ENCODE data around the gene RECQL5.

DNA sequence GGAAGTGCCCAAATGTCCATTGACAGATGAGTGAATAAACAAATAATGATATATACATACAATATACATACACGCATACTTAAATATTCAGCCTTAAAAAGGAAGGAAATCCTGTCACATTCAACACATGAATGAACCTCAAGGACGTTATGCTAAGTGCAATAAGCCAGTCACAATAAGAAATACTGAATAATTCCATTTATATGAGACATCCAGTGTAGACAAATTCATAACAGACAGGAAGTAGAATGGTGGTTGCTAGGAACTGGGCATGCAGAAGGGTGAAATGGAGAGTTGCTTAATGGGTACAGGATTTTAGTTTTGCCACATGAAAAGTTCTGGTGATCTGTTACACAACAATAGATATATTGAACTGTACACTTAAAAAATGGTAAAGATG, 45.5 kb upstream of the RECQL5 start:
- TF ChIP-seq, protein P1, sequence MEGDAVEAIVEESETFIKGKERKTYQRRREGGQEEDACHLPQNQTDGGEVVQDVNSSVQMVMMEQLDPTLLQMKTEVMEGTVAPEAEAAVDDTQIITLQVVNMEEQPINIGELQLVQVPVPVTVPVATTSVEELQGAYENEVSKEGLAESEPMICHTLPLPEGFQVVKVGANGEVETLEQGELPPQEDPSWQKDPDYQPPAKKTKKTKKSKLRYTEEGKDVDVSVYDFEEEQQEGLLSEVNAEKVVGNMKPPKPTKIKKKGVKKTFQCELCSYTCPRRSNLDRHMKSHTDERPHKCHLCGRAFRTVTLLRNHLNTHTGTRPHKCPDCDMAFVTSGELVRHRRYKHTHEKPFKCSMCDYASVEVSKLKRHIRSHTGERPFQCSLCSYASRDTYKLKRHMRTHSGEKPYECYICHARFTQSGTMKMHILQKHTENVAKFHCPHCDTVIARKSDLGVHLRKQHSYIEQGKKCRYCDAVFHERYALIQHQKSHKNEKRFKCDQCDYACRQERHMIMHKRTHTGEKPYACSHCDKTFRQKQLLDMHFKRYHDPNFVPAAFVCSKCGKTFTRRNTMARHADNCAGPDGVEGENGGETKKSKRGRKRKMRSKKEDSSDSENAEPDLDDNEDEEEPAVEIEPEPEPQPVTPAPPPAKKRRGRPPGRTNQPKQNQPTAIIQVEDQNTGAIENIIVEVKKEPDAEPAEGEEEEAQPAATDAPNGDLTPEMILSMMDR (IDR thresholded peaks at IDR 0.05), result no peak
- TF ChIP-seq POLR2A (IDR thresholded peaks at IDR 0.05), result no peak
